Astrocyte (in vitro differentiated cells and primary cell): ENCODE measurements around the gene EYA2. TPM values are rescaled to one million over a fixed set of nuclear protein-coding genes. Genes with fewer than 3 reads are reported as not detected.

ENCODE experiments used
- DNase-seq: peaks from one replicate; pipeline ENCODE4 v3.0.0-alpha.2; 2010; ENCODE audit warnings: low read depth
- FAIRE-seq: peaks from 2 replicates; lab custom pipeline; 2011; peaks lifted over from hg19 to GRCh38; lab: Jason Lieb, UNC
- H2AFZ ChIP-seq: 2 replicates; pipeline ENCODE4 v1.6.0; 2012; ENCODE audit warnings: low read depth, low read length, inconsistent platforms
- H3K27ac ChIP-seq: 2 replicates; pipeline ENCODE4 v1.5.1; 2011; ENCODE audit warnings: low read depth, low read length, inconsistent platforms
- H3K27me3 ChIP-seq: 2 replicates; pipeline ENCODE4 v1.6.0; 2011; ENCODE audit warnings: low read length, inconsistent platforms; ENCODE audit not compliant: insufficient read depth
- H3K36me3 ChIP-seq: 2 replicates; pipeline ENCODE4 v1.5.1; 2011; ENCODE audit warnings: low read length, inconsistent platforms; ENCODE audit not compliant: insufficient read depth
- H3K4me1 ChIP-seq: 2 replicates; pipeline ENCODE4 v1.5.1; 2011; ENCODE audit warnings: low read length, inconsistent platforms; ENCODE audit not compliant: insufficient read depth
- H3K4me2 ChIP-seq: 2 replicates; pipeline ENCODE4 v1.6.0; 2012; ENCODE audit warnings: low read length, inconsistent platforms
- H3K4me3 ChIP-seq: 2 replicates; pipeline ENCODE4 v1.5.1; 2011; ENCODE audit warnings: low read depth, mild to moderate bottlenecking, low read length, inconsistent platforms; ENCODE audit not compliant: insufficient read depth
- H3K79me2 ChIP-seq: 2 replicates; pipeline ENCODE4 v1.6.0; 2012; ENCODE audit warnings: mild to moderate bottlenecking, low read length, inconsistent platforms; ENCODE audit not compliant: insufficient read depth
- H3K9ac ChIP-seq: 2 replicates; pipeline ENCODE4 v1.6.0; 2012; ENCODE audit warnings: mild to moderate bottlenecking, low read length, inconsistent platforms
- H3K9me3 ChIP-seq: 2 replicates; pipeline ENCODE4 v1.5.1; 2012; ENCODE audit warnings: low read depth, mild to moderate bottlenecking, low read length, inconsistent platforms; ENCODE audit not compliant: insufficient read depth
- H4K20me1 ChIP-seq: 2 replicates; pipeline ENCODE4 v1.6.0; 2012; ENCODE audit warnings: low read length, inconsistent platforms; ENCODE audit not compliant: insufficient read depth
- H3K27ac Mint-ChIP-seq: one replicate; pipeline ENCODE4 v1.8.0; 2021; ENCODE audit warnings: mild to moderate bottlenecking, mixed read lengths; ENCODE audit not compliant: unreplicated experiment
- H3K27me3 Mint-ChIP-seq: one replicate; pipeline ENCODE4 v1.8.0; 2021; ENCODE audit warnings: low read depth, mixed read lengths; ENCODE audit not compliant: unreplicated experiment
- H3K36me3 Mint-ChIP-seq: one replicate; pipeline ENCODE4 v1.8.0; 2021; ENCODE audit warnings: low read depth, mixed read lengths; ENCODE audit not compliant: unreplicated experiment
- H3K4me1 Mint-ChIP-seq: one replicate; pipeline ENCODE4 v1.8.0; 2021; ENCODE audit warnings: low read depth, mixed read lengths; ENCODE audit not compliant: unreplicated experiment
- H3K4me3 Mint-ChIP-seq: one replicate; pipeline ENCODE4 v1.8.0; 2021; ENCODE audit warnings: mild to moderate bottlenecking, moderate library complexity, mixed read lengths; ENCODE audit not compliant: unreplicated experiment
- H3K9me3 Mint-ChIP-seq: one replicate; pipeline ENCODE4 v1.8.0; 2021; ENCODE audit warnings: mild to moderate bottlenecking, mixed read lengths; ENCODE audit not compliant: unreplicated experiment
- EZH2 ChIP-seq: IDR thresholded peaks from 2 replicates; pipeline ENCODE4 v1.6.1; 2012; ENCODE audit warnings: mild to moderate bottlenecking, low read length, inconsistent platforms; ENCODE audit not compliant: insufficient read depth
- total RNA-seq: library from RNA; stranded (reverse); gene quantifications from 2 replicates; pipeline ENCODE4 v1.2.1, GENCODE V29; 2021
- TF ChIP-seq, protein P1 (sequence below): IDR thresholded peaks from 2 replicates; pipeline ENCODE4 v1.5.1; 2011; ENCODE audit warnings: low read depth, mild to moderate bottlenecking, inconsistent platforms, low read length, moderate library complexity; ENCODE audit not compliant: insufficient read depth

Gene EYA2
- total RNA-seq, 1 donor from 2014 or later, result 1.5 TPM

- H3K79me2 ChIP-seq, result no peaks in the 10 kb centered on the region
- H3K9ac ChIP-seq, result peak overlapping the region; percentile 44
- Mint-ChIP-seq H3K27ac (peak overlapping the region; percentile 42), H3K27me3 (no peaks in the 10 kb centered on the region), H3K9me3 (no peaks in the 10 kb centered on the region), H3K4me1 (peaks cover 31% of the 10 kb centered on the region), H3K36me3 (no peaks in the 10 kb centered on the region), H3K4me3 (no peak overlapping the region)
- TF ChIP-seq EZH2, result no peak
- TF ChIP-seq, protein P1, sequence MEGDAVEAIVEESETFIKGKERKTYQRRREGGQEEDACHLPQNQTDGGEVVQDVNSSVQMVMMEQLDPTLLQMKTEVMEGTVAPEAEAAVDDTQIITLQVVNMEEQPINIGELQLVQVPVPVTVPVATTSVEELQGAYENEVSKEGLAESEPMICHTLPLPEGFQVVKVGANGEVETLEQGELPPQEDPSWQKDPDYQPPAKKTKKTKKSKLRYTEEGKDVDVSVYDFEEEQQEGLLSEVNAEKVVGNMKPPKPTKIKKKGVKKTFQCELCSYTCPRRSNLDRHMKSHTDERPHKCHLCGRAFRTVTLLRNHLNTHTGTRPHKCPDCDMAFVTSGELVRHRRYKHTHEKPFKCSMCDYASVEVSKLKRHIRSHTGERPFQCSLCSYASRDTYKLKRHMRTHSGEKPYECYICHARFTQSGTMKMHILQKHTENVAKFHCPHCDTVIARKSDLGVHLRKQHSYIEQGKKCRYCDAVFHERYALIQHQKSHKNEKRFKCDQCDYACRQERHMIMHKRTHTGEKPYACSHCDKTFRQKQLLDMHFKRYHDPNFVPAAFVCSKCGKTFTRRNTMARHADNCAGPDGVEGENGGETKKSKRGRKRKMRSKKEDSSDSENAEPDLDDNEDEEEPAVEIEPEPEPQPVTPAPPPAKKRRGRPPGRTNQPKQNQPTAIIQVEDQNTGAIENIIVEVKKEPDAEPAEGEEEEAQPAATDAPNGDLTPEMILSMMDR, result no peak
- H3K9me3 ChIP-seq, result no peaks in the 10 kb centered on the region
- no peaks in the 10 kb centered on the region for H3K36me3 ChIP-seq
- no peaks in the 10 kb centered on the region for H4K20me1 ChIP-seq
- FAIRE-seq, result no peak
- H3K4me3 ChIP-seq, result no peak overlapping the region
- DNase-seq, result no peak
- H3K27me3 ChIP-seq, result no peaks in the 10 kb centered on the region
- H3K4me2 ChIP-seq, result peak overlapping the region; percentile 45
- H2AFZ ChIP-seq, result no peak overlapping the region
- H3K4me1 ChIP-seq, result peaks cover 33% of the 10 kb centered on the region
- H3K27ac ChIP-seq, result peak overlapping the region; percentile 69
These were observed 230.8 kb downstream of the EYA2 start for GRCh38 chr20:47125508-47125757.

DNA sequence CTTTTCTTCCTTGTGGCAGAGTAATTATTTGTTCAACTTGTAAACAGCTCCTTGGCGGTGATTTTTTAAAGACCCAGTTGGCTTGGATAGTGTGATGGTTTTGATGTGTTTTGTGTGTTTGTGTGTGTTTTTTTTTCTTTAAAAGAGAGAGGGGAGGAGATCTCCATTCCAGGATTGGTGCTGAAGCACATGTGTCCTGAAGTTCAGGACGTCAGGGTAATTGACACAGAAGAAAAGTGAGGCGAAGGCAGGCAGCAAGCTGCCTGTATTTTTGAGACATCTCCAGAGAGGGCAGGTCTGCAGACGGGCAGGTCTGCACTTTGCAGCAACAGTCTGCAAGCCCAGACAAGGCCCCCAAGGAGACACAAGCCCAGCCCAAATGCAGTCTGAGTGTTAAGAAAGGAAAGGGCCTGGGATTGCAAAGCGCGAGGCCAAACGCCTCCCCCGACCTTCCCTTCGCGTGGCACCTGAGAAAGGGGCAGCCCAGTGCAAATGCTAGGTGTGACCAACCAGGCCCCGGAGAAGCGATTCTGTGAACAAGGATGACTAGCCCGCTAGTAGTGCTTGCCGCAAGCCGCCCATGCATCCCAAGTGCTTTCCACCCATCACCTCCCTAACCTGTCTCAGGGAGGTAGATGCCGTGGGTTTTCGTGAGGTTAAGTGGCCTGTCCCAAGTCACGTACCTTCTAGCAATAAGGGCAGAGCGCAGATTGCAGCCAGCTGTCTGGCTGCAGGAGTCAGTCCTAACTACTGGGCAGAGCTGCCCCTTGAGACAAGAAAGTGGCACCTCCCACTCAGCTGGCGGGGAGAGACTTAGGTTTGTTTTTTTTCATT lies 231.3 kb downstream of the EYA2 start:
- FAIRE-seq, result no peak
- no peaks in the 10 kb centered on the region for H4K20me1 ChIP-seq
- DNase-seq, result peak; percentile 43
- peak overlapping the region; percentile 69 for H3K27ac ChIP-seq
- no peak overlapping the region for H3K4me3 ChIP-seq
- peaks cover 33% of the 10 kb centered on the region for H3K4me1 ChIP-seq
- Mint-ChIP-seq H3K9me3 (no peaks in the 10 kb centered on the region), H3K4me3 (no peak overlapping the region), H3K4me1 (peaks cover 31% of the 10 kb centered on the region), H3K27ac (peak overlapping the region; percentile 50), H3K36me3 (no peaks in the 10 kb centered on the region), H3K27me3 (no peaks in the 10 kb centered on the region)
- no peak overlapping the region for H2AFZ ChIP-seq
- H3K9ac ChIP-seq, result peak overlapping the region; percentile 44
- H3K79me2 ChIP-seq, result no peaks in the 10 kb centered on the region
- no peaks in the 10 kb centered on the region for H3K27me3 ChIP-seq
- no peaks in the 10 kb centered on the region for H3K9me3 ChIP-seq
- H3K36me3 ChIP-seq, result no peaks in the 10 kb centered on the region
- peak overlapping the region; percentile 45 for H3K4me2 ChIP-seq
- TF ChIP-seq EZH2, result no peak
- TF ChIP-seq, protein P1, result no peak

- H3K27me3 Mint-ChIP-seq, result no peaks in the 10 kb centered on the region
- no peaks in the 10 kb centered on the region for H3K9me3 ChIP-seq
These were observed 232.1 kb downstream of the EYA2 start for GRCh38 chr20:47126709-47127108.

More at GRCh38 chr20:47126709-47127108, 232.1 kb downstream of the EYA2 start:
- no peak overlapping the region for H2AFZ ChIP-seq
- H3K9ac ChIP-seq, result no peak overlapping the region
- H4K20me1 ChIP-seq, result no peaks in the 10 kb centered on the region
- Mint-ChIP-seq H3K9me3 (no peaks in the 10 kb centered on the region), H3K4me3 (no peak overlapping the region), H3K27ac (peak overlapping the region; percentile 50), H3K4me1 (peaks cover 31% of the 10 kb centered on the region), H3K36me3 (no peaks in the 10 kb centered on the region)
- no peaks in the 10 kb centered on the region for H3K79me2 ChIP-seq
- H3K4me2 ChIP-seq, result peak overlapping the region; percentile 45
- FAIRE-seq (no peak), DNase-seq (peak; percentile 77)
- H3K27me3 ChIP-seq, result no peaks in the 10 kb centered on the region
- H3K4me3 ChIP-seq, result no peak overlapping the region
- no peak for TF ChIP-seq EZH2
- TF ChIP-seq, protein P1, result no peak
- H3K4me1 ChIP-seq, result peaks cover 33% of the 10 kb centered on the region
- H3K27ac ChIP-seq, result peak overlapping the region; percentile 50
- no peaks in the 10 kb centered on the region for H3K36me3 ChIP-seq
